Measurements from ENCODE around the gene DTNB.

DNA sequence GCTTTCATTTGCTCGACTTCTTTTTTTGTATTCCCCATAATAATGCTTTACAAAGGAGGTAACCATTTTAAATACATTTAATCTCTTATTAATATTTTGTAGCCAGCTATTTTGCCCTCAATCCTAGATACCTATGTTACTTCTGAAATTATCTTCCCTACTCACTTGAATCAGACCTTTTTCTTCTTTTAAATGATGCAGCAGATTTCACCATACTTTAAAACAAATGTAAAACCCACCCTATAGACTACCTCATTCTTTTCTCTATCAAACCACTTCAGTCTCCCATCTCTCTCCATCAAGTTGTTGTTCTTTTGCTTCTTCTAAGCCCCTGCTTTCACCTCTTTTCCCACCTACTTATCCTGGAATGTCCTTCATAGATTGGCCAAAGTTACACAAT lies 180.2 kb downstream of the DTNB start:
- TF ChIP-seq, protein P1, sequence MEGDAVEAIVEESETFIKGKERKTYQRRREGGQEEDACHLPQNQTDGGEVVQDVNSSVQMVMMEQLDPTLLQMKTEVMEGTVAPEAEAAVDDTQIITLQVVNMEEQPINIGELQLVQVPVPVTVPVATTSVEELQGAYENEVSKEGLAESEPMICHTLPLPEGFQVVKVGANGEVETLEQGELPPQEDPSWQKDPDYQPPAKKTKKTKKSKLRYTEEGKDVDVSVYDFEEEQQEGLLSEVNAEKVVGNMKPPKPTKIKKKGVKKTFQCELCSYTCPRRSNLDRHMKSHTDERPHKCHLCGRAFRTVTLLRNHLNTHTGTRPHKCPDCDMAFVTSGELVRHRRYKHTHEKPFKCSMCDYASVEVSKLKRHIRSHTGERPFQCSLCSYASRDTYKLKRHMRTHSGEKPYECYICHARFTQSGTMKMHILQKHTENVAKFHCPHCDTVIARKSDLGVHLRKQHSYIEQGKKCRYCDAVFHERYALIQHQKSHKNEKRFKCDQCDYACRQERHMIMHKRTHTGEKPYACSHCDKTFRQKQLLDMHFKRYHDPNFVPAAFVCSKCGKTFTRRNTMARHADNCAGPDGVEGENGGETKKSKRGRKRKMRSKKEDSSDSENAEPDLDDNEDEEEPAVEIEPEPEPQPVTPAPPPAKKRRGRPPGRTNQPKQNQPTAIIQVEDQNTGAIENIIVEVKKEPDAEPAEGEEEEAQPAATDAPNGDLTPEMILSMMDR (conservative IDR thresholded peaks at IDR 0.05): no peak
- no peak for TF ChIP-seq ZFX (IDR thresholded peaks at IDR 0.05)

All from C4-2B (cell line).